Neural cell (in vitro differentiated cells): ENCODE data around the gene SKA3. TPM values are rescaled to one million over a fixed set of nuclear protein-coding genes. Genes with fewer than 3 reads are reported as not detected.

ENCODE experiments used
- H2AFZ ChIP-seq: fragments of 200-600, 300-800 bp; sonication (generic), shearing (Covaris generic); 2 replicates; pipeline ENCODE4 v1.6.0; 2014; ENCODE audit warnings: low read depth, mild to moderate bottlenecking, antibody characterized with exemption, low read length, moderate library complexity
- H3F3A ChIP-seq: fragments of 200-600 bp; shearing (Covaris generic); 2 replicates; pipeline ENCODE4 v1.6.1; 2016; ENCODE audit warnings: mild to moderate bottlenecking, moderate library complexity, mixed read lengths, antibody characterized with exemption, low read length; ENCODE audit not compliant: insufficient read depth, poor library complexity, severe bottlenecking
- H3K27ac ChIP-seq: fragments of 200-600, 300-800 bp; sonication (generic), shearing (Covaris generic); 2 replicates; pipeline ENCODE4 v1.5.1; 2014; ENCODE audit warnings: mild to moderate bottlenecking, low read length, moderate library complexity
- H3K27me3 ChIP-seq: fragments of 300-800, 200-600 bp; sonication (generic), shearing (Covaris generic); 2 replicates; pipeline ENCODE4 v1.6.0; 2014; ENCODE audit warnings: mild to moderate bottlenecking, low read depth, low read length, moderate library complexity; ENCODE audit not compliant: insufficient read depth
- H3K36me3 ChIP-seq: fragments of 300-800, 200-600 bp; sonication (generic), shearing (Covaris generic); 2 replicates; pipeline ENCODE4 v1.5.1; 2014; ENCODE audit warnings: mild to moderate bottlenecking, antibody characterized with exemption, low read length, moderate library complexity; ENCODE audit not compliant: insufficient read depth
- H3K4me2 ChIP-seq: fragments of 300-800, 200-600 bp; sonication (generic), shearing (Covaris generic); 2 replicates; pipeline ENCODE4 v1.6.0; 2014; ENCODE audit warnings: mild to moderate bottlenecking, low read length
- H3K4me3 ChIP-seq: fragments of 300-800, 200-600 bp; sonication (generic), shearing (Covaris generic); 2 replicates; pipeline ENCODE4 v1.5.1; 2014; ENCODE audit warnings: mild to moderate bottlenecking, low read length, moderate library complexity
- H3K79me2 ChIP-seq: fragments of 200-600 bp; shearing (Covaris generic); replicated peaks from 2 replicates; pipeline ENCODE4 v1.6.0; 2014; ENCODE audit warnings: mild to moderate bottlenecking, low read length, moderate library complexity; ENCODE audit not compliant: insufficient read depth
- H3K9ac ChIP-seq: fragments of 300-800, 200-600 bp; sonication (generic), shearing (Covaris generic); 2 replicates; pipeline ENCODE4 v1.6.1; 2016; ENCODE audit warnings: mild to moderate bottlenecking, low read length, mixed read lengths
- H3K9me2 ChIP-seq: fragments of 200-600 bp; shearing (Covaris generic); 2 replicates; pipeline ENCODE4 v1.6.1; 2016; ENCODE audit warnings: mild to moderate bottlenecking, low read length, mixed read lengths; ENCODE audit not compliant: insufficient read depth
- H3K9me3 ChIP-seq: fragments of 200-600, 300-800 bp; sonication (generic), shearing (Covaris generic); 2 replicates; pipeline ENCODE4 v1.6.1; 2016; ENCODE audit warnings: mild to moderate bottlenecking, mixed run types, low read length, moderate library complexity, mixed read lengths
- H4K20me1 ChIP-seq: fragments of 200-600 bp; shearing (Covaris generic); 2 replicates; pipeline ENCODE4 v1.6.1; 2016; ENCODE audit warnings: mild to moderate bottlenecking, mixed run types; ENCODE audit not compliant: insufficient read depth
- CTCF ChIP-seq: fragments of 450-650 bp; IDR thresholded peaks from 2 replicates; pipeline ENCODE4 v1.5.1; 2014; ENCODE audit warnings: antibody characterized with exemption, mild to moderate bottlenecking, moderate library complexity; ENCODE audit not compliant: poor library complexity, severe bottlenecking
- EP300 ChIP-seq: fragments of 450-650 bp; conservative IDR thresholded peaks from 2 replicates; pipeline ENCODE4 v1.6.1; 2014; ENCODE audit warnings: antibody characterized with exemption, mild to moderate bottlenecking, moderate library complexity; ENCODE audit not compliant: poor library complexity, severe bottlenecking
- EZH2 ChIP-seq: fragments of 200-600, 300-800 bp; shearing (Covaris generic), sonication (generic); IDR thresholded peaks from 2 replicates; pipeline ENCODE4 v1.6.1; 2014; ENCODE audit warnings: antibody characterized with exemption, low read length, borderline replicate concordance, mild to moderate bottlenecking; ENCODE audit not compliant: insufficient read depth, poor library complexity, severe bottlenecking
- MXI1 ChIP-seq: fragments of 450-650 bp; conservative IDR thresholded peaks from 2 replicates; pipeline ENCODE4 v1.6.1; 2014; ENCODE audit warnings: antibody characterized with exemption, mild to moderate bottlenecking; ENCODE audit not compliant: poor library complexity, severe bottlenecking
- POLR2AphosphoS5 ChIP-seq: IDR thresholded peaks from 2 replicates; pipeline ENCODE4 v1.6.1; 2012
- RAD21 ChIP-seq: fragments of 450-650 bp; conservative IDR thresholded peaks from 2 replicates; pipeline ENCODE4 v1.6.1; 2014; ENCODE audit warnings: antibody characterized with exemption, mild to moderate bottlenecking, moderate library complexity
- REST ChIP-seq: IDR thresholded peaks from 2 replicates; pipeline ENCODE4 v1.6.1; 2012; ENCODE audit warnings: borderline replicate concordance
- SMC3 ChIP-seq: fragments of 450-650 bp; conservative IDR thresholded peaks from 2 replicates; pipeline ENCODE4 v1.6.1; 2014; ENCODE audit warnings: antibody characterized with exemption, mild to moderate bottlenecking, moderate library complexity; ENCODE audit not compliant: poor library complexity
- TAF1 ChIP-seq: IDR thresholded peaks from 2 replicates; pipeline ENCODE4 v1.6.1; 2012; ENCODE audit warnings: low read depth
- polyA plus RNA-seq: library from polyadenylated mRNA; depleted of rRNA; stranded (reverse); fragments of >200 nt; gene quantifications from 2 replicates; pipeline ENCODE4 v1.2.3, GENCODE V29; 2014

The SKA3 gene
- polyA plus RNA-seq, 1 donor from 2014 or later, result 1.3 TPM

DNA sequence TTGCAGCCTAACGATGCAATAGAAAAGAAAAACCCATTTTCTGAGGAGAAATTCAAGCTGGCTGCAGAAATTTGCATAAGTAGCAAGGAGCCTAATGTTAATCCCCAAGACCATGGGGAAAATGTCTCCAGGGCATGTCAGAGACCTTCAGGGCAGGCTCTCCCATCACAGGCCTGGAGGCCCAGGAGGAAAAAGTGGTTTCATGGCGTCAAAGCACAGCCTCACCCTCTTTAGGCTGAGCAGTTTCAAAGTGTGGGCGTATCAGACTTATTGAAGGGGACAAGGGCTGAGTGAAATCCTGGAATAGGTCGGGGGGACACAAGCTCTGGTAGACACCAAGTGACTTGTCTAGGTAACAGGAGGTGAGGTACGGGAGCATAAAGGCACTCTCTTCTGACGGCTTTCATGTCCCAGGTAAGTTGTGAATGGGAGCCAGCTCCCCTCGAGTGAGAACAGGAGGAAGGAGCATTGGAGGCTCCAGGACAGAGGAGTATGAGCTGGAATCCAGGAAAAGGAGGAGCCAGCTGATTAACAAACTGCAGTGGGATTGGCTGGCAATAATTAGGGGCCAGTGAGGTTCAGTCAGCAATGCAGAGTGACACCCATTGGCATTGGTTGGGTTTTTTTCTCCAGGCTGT lies 35.9 kb upstream of the SKA3 start:
- H3K9me2 ChIP-seq, result no peaks in the 10 kb centered on the region
- H4K20me1 ChIP-seq, result no peaks in the 10 kb centered on the region
- H3K4me2 ChIP-seq, result no peak overlapping the region
- no peaks in the 10 kb centered on the region for H3K9me3 ChIP-seq
- no peak overlapping the region for H2AFZ ChIP-seq
- H3K79me2 ChIP-seq, result no peaks in the 10 kb centered on the region
- no peaks in the 10 kb centered on the region for H3K27me3 ChIP-seq
- no peak overlapping the region for H3K4me3 ChIP-seq
- H3F3A ChIP-seq, result no peaks in the 10 kb centered on the region
- TF ChIP-seq MXI1, result no peak
- TF ChIP-seq EZH2, result no peak
- no peak for TF ChIP-seq RAD21
- TF ChIP-seq TAF1, result no peak
- TF ChIP-seq EP300, result no peak
- no peak for TF ChIP-seq REST
- no peak for TF ChIP-seq CTCF
- no peaks in the 10 kb centered on the region for H3K36me3 ChIP-seq
- no peak overlapping the region for H3K9ac ChIP-seq
- H3K27ac ChIP-seq, result no peak overlapping the region

DNA sequence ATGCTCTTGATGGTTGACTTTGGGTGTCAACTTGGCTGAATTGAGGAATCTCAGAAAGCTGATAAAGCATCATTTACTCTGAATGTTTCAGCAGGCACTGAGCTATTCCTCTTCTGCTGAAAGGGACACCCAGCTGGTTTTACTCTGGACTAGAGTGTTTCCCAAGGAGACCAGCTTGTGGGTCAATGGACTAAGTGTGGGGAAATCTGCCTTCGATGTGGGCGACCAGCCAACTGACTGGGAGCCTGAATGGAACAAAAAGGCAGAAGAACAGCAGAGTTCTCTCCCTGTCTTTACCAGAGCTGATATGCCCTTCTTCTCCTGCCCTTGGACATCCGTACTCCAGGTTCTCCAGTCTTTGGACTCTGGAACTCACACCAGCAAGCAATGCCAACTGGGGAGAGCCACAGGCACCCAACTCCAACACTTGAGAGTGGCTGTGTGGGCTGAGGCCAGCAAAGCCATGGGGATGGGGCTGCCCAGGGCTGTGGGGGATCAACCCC lies 32.4 kb upstream of the SKA3 start:
- Histone ChIP-seq H3K4me2 (no peak overlapping the region), H3K27me3 (no peaks in the 10 kb centered on the region), H3K9ac (no peak overlapping the region), H3K4me3 (no peak overlapping the region), H2AFZ (no peak overlapping the region), H3K36me3 (no peaks in the 10 kb centered on the region), H3K27ac (no peak overlapping the region), H3K9me2 (no peaks in the 10 kb centered on the region), H3F3A (no peaks in the 10 kb centered on the region), H4K20me1 (no peaks in the 10 kb centered on the region), H3K79me2 (no peaks in the 10 kb centered on the region), H3K9me3 (no peaks in the 10 kb centered on the region)
- TF ChIP-seq EP300 (no peak), SMC3 (no peak), REST (no peak), EZH2 (no peak), MXI1 (no peak), CTCF (no peak), RAD21 (no peak), POLR2AphosphoS5 (no peak), TAF1 (no peak)
